Mucosa of descending colon (tissue), 3 donors: ENCODE measurements around the gene AK4. TPM values are rescaled to one million over a fixed set of nuclear protein-coding genes. Genes with fewer than 3 reads are reported as not detected.
"Not testable (repeated sequence)": the region's sequence is repeated elsewhere in the genome, so short reads cannot be mapped to it uniquely, and the experiment has no call there.

Source experiments
- ATAC-seq: fragments of 200-7000 bp; cut with Tn5 transposase; one replicate; pipeline ENCODE4 v1.9.1; 2020; ENCODE audit warnings: mild to moderate bottlenecking, moderate library complexity
- DNase-seq, 3 donors: peaks; one replicate each; pipeline ENCODE4 v3.0.0-alpha.2; 2020
- H3K36me3 ChIP-seq: fragments of 200-600 bp; one replicate; pipeline ENCODE4 v1.8.0; 2021; ENCODE audit warnings: low read depth, mild to moderate bottlenecking
- H3K4me1 ChIP-seq: fragments of 200-600 bp; one replicate; pipeline ENCODE4 v1.8.0; 2021; ENCODE audit warnings: low read depth, mild to moderate bottlenecking
- H3K4me3 ChIP-seq: fragments of 200-600 bp; one replicate; pipeline ENCODE4 v1.8.0; 2021; ENCODE audit warnings: mild to moderate bottlenecking
- H3K9me3 ChIP-seq: fragments of 200-600 bp; one replicate; pipeline ENCODE4 v1.8.0; 2021; ENCODE audit warnings: mild to moderate bottlenecking
- CTCF ChIP-seq: fragments of 200-600 bp; IDR thresholded peaks from one replicate; pipeline ENCODE4 v1.8.0; 2022; ENCODE audit warnings: antibody characterized with exemption, mild to moderate bottlenecking
- intact Hi-C, 2 donors: fragments of 100-400 bp; cut with DNase I in 1 of 2; cut with micrococcal nuclease in 1 of 2; formaldehyde crosslinking; loops; one replicate each; pipeline versions ENCODE4 v1.11.0 to v1.11.1; 2022; cut with DNase I, micrococcal nuclease
- total RNA-seq, 3 donors: library from RNA; stranded (reverse); fragmentation: NEBNext Ultra II Directional in 2 of 3; extraction: Animal tissue kit (Norgen Biotek cat#: 25700) in 2 of 3; gene quantifications; one replicate each; pipeline versions ENCODE4 v1.2.1 to v1.2.4, GENCODE V29; 2021 to 2023
- donor health status: DM: no; HTN: no; CAD: no; lungs with moderate emphysema.
- donor health status: DM: no; HTN: no; CAD: no.
- donor health status: DM: no; HTN: yes; CAD: no.

AK4 gene
- total RNA-seq, 3 donors from 2014 or later = 27.1 to 72.8 (median 47.9) TPM

GRCh38 chr1:65112811-65113210 lies 35.2 kb upstream of the AK4 start:
- no peak overlapping the region for H3K4me3 ChIP-seq
- H3K9me3 ChIP-seq = no peaks in the 10 kb centered on the region
- no peak for TF ChIP-seq CTCF
- ATAC-seq (no peak), DNase-seq (no peak)
- no peaks in the 10 kb centered on the region for H3K36me3 ChIP-seq
- intact Hi-C loops = no loop called here
- H3K4me1 ChIP-seq = peaks cover 12% of the 10 kb centered on the region

- Histone ChIP-seq H3K4me1 (peaks cover 7% of the 10 kb centered on the region), H3K4me3 (no peak overlapping the region), H3K36me3 (no peaks in the 10 kb centered on the region), H3K9me3 (no peaks in the 10 kb centered on the region)
- no peak for ATAC-seq
- TF ChIP-seq CTCF = no peak
- no peak for DNase-seq
- intact Hi-C loops = no loop called here
Observed at GRCh38 chr1:65113298-65113697, 34.7 kb upstream of the AK4 start.

GRCh38 chr1:65114322-65114721 lies 33.7 kb upstream of the AK4 start:
- TF ChIP-seq CTCF = no peak
- intact Hi-C loops = no loop called here
- ATAC-seq = no peak
- H3K4me1 ChIP-seq = no peaks in the 10 kb centered on the region
- H3K9me3 ChIP-seq = no peaks in the 10 kb centered on the region
- no peak for DNase-seq
- H3K36me3 ChIP-seq = no peaks in the 10 kb centered on the region
- H3K4me3 ChIP-seq = no peak overlapping the region

- DNase-seq (no peak), ATAC-seq (no peak)
- intact Hi-C loops = no loop called here
- H3K36me3 ChIP-seq = no peaks in the 10 kb centered on the region
- TF ChIP-seq CTCF = no peak
- no peaks in the 10 kb centered on the region for H3K4me1 ChIP-seq
- no peaks in the 10 kb centered on the region for H3K9me3 ChIP-seq
- H3K4me3 ChIP-seq = no peak overlapping the region
Observed at GRCh38 chr1:65119951-65120350, 28.1 kb upstream of the AK4 start.

- H3K4me1 ChIP-seq, ATAC-seq, H3K4me3 ChIP-seq, H3K36me3 ChIP-seq, intact Hi-C loops, DNase-seq, H3K9me3 ChIP-seq: not testable (repeated sequence)
Observed at GRCh38 chr1:65129104-65129503, 18.9 kb upstream of the AK4 start.

- intact Hi-C loops = no loop called here
- Histone ChIP-seq H3K4me3 (no peak overlapping the region), H3K36me3 (no peaks in the 10 kb centered on the region), H3K9me3 (no peaks in the 10 kb centered on the region), H3K4me1 (peaks cover 3% of the 10 kb centered on the region)
- no peak for TF ChIP-seq CTCF
- no peak for DNase-seq
- no peak for ATAC-seq
Observed at GRCh38 chr1:65138524-65138923, 9.5 kb upstream of the AK4 start.

- H3K4me1 ChIP-seq, ATAC-seq, H3K9me3 ChIP-seq, H3K36me3 ChIP-seq, DNase-seq, intact Hi-C loops, H3K4me3 ChIP-seq: not testable (repeated sequence)
Observed at GRCh38 chr1:65139793-65140192, 8.2 kb upstream of the AK4 start.
